H9 (cell line): ENCODE data around the gene SOD3. TPM values are rescaled to one million over a fixed set of nuclear protein-coding genes. Genes with fewer than 3 reads are reported as not detected.

Source experiments
- DNase-seq: peaks from one replicate; pipeline ENCODE4 v3.0.0-alpha.2; 2017
- H2AFZ ChIP-seq: one replicate; pipeline ENCODE4 v1.6.1; 2013; ENCODE audit warnings: mild to moderate bottlenecking, low read length, control low read depth, moderate library complexity
- H2AK5ac ChIP-seq: 2 replicates; pipeline ENCODE4 v1.6.1; 2013; ENCODE audit warnings: low read length, control low read depth, mixed read lengths; ENCODE audit not compliant: insufficient read length
- H2BK120ac ChIP-seq: one replicate; pipeline ENCODE4 v1.6.1; 2013; ENCODE audit warnings: low read depth, mild to moderate bottlenecking, low read length, control low read depth, inconsistent platforms; ENCODE audit not compliant: poor library complexity, severe bottlenecking
- H2BK12ac ChIP-seq: 2 replicates; pipeline ENCODE4 v1.6.1; 2013; ENCODE audit warnings: low read length, control low read depth, mixed read lengths, low read depth; ENCODE audit not compliant: insufficient read length
- H2BK15ac ChIP-seq: 2 replicates; pipeline ENCODE4 v1.6.1; 2013; ENCODE audit warnings: low read depth, low read length, control low read depth
- H2BK20ac ChIP-seq: one replicate; pipeline ENCODE4 v1.6.1; 2013; ENCODE audit warnings: low read depth, mild to moderate bottlenecking, low read length, control low read depth, inconsistent platforms; ENCODE audit not compliant: poor library complexity, severe bottlenecking
- H2BK5ac ChIP-seq: 2 replicates; pipeline ENCODE4 v1.6.1; 2013; ENCODE audit warnings: low read length, control low read depth, mixed read lengths; ENCODE audit not compliant: insufficient read length
- H3K14ac ChIP-seq: 2 replicates; pipeline ENCODE4 v1.6.1; 2013; ENCODE audit warnings: low read length, control low read depth; ENCODE audit not compliant: insufficient read depth
- H3K18ac ChIP-seq: 2 replicates; pipeline ENCODE4 v1.6.1; 2013; ENCODE audit warnings: low read depth, mild to moderate bottlenecking, mixed read lengths, low read length, control low read depth; ENCODE audit not compliant: insufficient read length
- H3K23ac ChIP-seq: 2 replicates; pipeline ENCODE4 v1.6.1; 2013; ENCODE audit warnings: low read length, control low read depth, mixed read lengths, low read depth; ENCODE audit not compliant: insufficient read length
- H3K23me2 ChIP-seq: 2 replicates; pipeline ENCODE4 v1.6.1; 2013; ENCODE audit warnings: low read depth, mild to moderate bottlenecking, mixed read lengths, low read length, control low read depth; ENCODE audit not compliant: insufficient read length, poor library complexity, severe bottlenecking
- H3K27ac ChIP-seq: 2 replicates; pipeline ENCODE4 v1.5.1; 2013; ENCODE audit warnings: low read length, control low read depth, mixed read lengths, low read depth; ENCODE audit not compliant: insufficient read length
- H3K27me3 ChIP-seq: 2 replicates; pipeline ENCODE4 v1.6.1; 2013; ENCODE audit warnings: low read length, control low read depth, inconsistent platforms; ENCODE audit not compliant: insufficient read depth
- H3K4ac ChIP-seq: 2 replicates; pipeline ENCODE4 v1.6.1; 2013; ENCODE audit warnings: low read depth, mild to moderate bottlenecking, control low read depth, inconsistent platforms, low read length, moderate library complexity
- H3K4me1 ChIP-seq: 2 replicates; pipeline ENCODE4 v1.6.1; 2013; ENCODE audit warnings: low read length, control low read depth, inconsistent platforms; ENCODE audit not compliant: insufficient read depth
- H3K4me2 ChIP-seq: 2 replicates; pipeline ENCODE4 v1.6.1; 2013; ENCODE audit warnings: low read length, control low read depth, mixed read lengths; ENCODE audit not compliant: insufficient read length, insufficient read depth
- H3K56ac ChIP-seq: 2 replicates; pipeline ENCODE4 v1.6.1; 2013; ENCODE audit warnings: low read depth, mild to moderate bottlenecking, mixed read lengths, low read length, control low read depth; ENCODE audit not compliant: insufficient read length
- H3K79me1 ChIP-seq: 2 replicates; pipeline ENCODE4 v1.6.1; 2013; ENCODE audit warnings: low read depth, mild to moderate bottlenecking, moderate library complexity, low read length, control low read depth, inconsistent platforms; ENCODE audit not compliant: insufficient read depth, poor library complexity, severe bottlenecking
- H3K79me2 ChIP-seq: 2 replicates; pipeline ENCODE4 v1.6.1; 2013; ENCODE audit warnings: low read length, control low read depth, inconsistent platforms; ENCODE audit not compliant: insufficient read depth
- H3K9ac ChIP-seq: 2 replicates; pipeline ENCODE4 v1.6.1; 2013; ENCODE audit warnings: low read length, control low read depth, mixed read lengths; ENCODE audit not compliant: insufficient read length; ENCODE audit errors: extremely low read depth
- H3K9me3 ChIP-seq: one replicate; pipeline ENCODE4 v1.6.1; 2013; ENCODE audit warnings: low read depth, low read length, inconsistent platforms; ENCODE audit not compliant: control insufficient read depth
- H3T11ph ChIP-seq: one replicate; pipeline ENCODE4 v1.6.1; 2013; ENCODE audit warnings: mild to moderate bottlenecking, low read length, control low read depth, inconsistent platforms
- H4K20me1 ChIP-seq: one replicate; pipeline ENCODE4 v1.6.1; 2013; ENCODE audit not compliant: control insufficient read depth, insufficient read length, insufficient read depth
- H4K5ac ChIP-seq: 2 replicates; pipeline ENCODE4 v1.6.1; 2013; ENCODE audit warnings: low read depth, mild to moderate bottlenecking, mixed read lengths, low read length, control low read depth; ENCODE audit not compliant: insufficient read length
- H4K8ac ChIP-seq: replicated peaks from 2 replicates; pipeline ENCODE4 v1.6.1; 2013; ENCODE audit warnings: low read length, control low read depth, mixed read lengths, low read depth; ENCODE audit not compliant: insufficient read length
- H4K91ac ChIP-seq: 2 replicates; pipeline ENCODE4 v1.6.1; 2013; ENCODE audit warnings: low read depth, mild to moderate bottlenecking, moderate library complexity, mixed read lengths, low read length, control low read depth; ENCODE audit not compliant: insufficient read length
- H3K27ac Mint-ChIP-seq, 3 experiments: 2 replicates in 2 of 3; 3 replicates in 1 of 3; pipeline ENCODE4 v1.8.0; 2020 to 2021; ENCODE audit warnings: mixed read lengths in 3 of 3, mild to moderate bottlenecking in 1 of 3, moderate library complexity in 1 of 3
- H3K27me3 Mint-ChIP-seq: 2 replicates; pipeline ENCODE4 v1.8.0; 2021; ENCODE audit warnings: low read depth, mild to moderate bottlenecking, moderate library complexity, mixed read lengths
- H3K36me3 Mint-ChIP-seq, 3 experiments: 2 replicates in 2 of 3; 3 replicates in 1 of 3; pipeline ENCODE4 v1.8.0; 2020 to 2021; ENCODE audit warnings: low read depth in 3 of 3, mixed read lengths in 3 of 3; ENCODE audit not compliant: insufficient read depth in 1 of 3
- H3K4me1 Mint-ChIP-seq, 2 experiments: 2 replicates each; pipeline ENCODE4 v1.8.0; 2020; ENCODE audit warnings: mixed read lengths in 2 of 2
- H3K4me3 Mint-ChIP-seq, 2 experiments: 2 replicates in 1 of 2; 3 replicates in 1 of 2; pipeline ENCODE4 v1.8.0; 2020 to 2021; ENCODE audit warnings: mild to moderate bottlenecking in 2 of 2, mixed read lengths in 2 of 2, moderate library complexity in 1 of 2
- H3K9me3 Mint-ChIP-seq, 2 experiments: 2 replicates in 1 of 2; 3 replicates in 1 of 2; pipeline ENCODE4 v1.8.0; 2020; ENCODE audit warnings: mild to moderate bottlenecking in 2 of 2, mixed read lengths in 2 of 2, moderate library complexity in 1 of 2
- CTCF ChIP-seq: fragments of 200-600 bp; sonication (generic); conservative IDR thresholded peaks from 3 replicates; pipeline ENCODE4 v1.8.0; 2021; ENCODE audit warnings: antibody characterized with exemption, mild to moderate bottlenecking
- WGBS: extraction: QIAGEN DNeasy Blood & Tissue Kit; methylation state at CpG from one replicate; pipeline ENCODE4 v1.1.7; 2013; ENCODE audit warnings: missing lambda C conversion rate, low lambda C conversion rate, mixed read lengths; ENCODE audit not compliant: insufficient read length; ENCODE audit errors: extremely low coverage; 5-methylcytosine and 5-hydroxymethylcytosine counted together
- total RNA-seq: library from RNA; stranded (reverse); gene quantifications from 2 replicates; pipeline ENCODE4 v1.2.1, GENCODE V29; 2021

SOD3 gene
- total RNA-seq, 1 experiment from 2014 or later, result 3.3 TPM

DNA sequence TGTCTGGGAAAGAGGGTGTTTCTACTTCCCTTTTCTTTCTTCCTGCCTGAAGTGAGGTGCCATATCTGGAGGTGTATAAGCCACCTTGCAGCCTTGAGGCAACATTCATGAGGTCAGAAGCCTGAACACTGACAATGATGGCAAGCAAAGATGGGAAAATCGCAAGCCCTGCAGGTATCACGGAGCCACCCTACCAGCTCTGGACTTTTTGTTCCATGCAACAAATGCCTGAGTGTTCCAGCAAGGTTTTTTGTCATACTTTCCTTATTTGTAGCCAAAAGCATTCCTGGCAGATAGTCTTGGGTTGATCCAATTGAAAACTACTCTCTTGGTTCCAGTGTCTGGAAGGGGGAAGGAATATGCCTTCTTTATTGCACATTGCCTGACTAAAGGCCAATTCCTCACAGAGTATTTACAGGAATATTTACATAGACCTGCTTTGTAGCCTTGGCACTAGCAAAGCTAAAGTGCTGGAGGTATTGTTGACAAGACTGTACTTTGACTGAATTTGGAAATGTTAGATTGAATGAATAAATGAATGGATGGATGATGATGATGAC is 14.4 kb upstream of the SOD3 start:
- no peak overlapping the region for H2BK5ac ChIP-seq
- no peak for TF ChIP-seq CTCF
- H2AK5ac ChIP-seq, result no peak overlapping the region
- no peak overlapping the region for H3K18ac ChIP-seq
- no peak overlapping the region for H3K4ac ChIP-seq
- H2BK20ac ChIP-seq, result no peak overlapping the region
- H3K79me1 ChIP-seq, result no peaks in the 10 kb centered on the region
- H3K23ac ChIP-seq, result no peak overlapping the region
- H4K91ac ChIP-seq, result no peak overlapping the region
- no peaks in the 10 kb centered on the region for H4K20me1 ChIP-seq
- no peak overlapping the region for H3K56ac ChIP-seq
- H3K4me2 ChIP-seq, result no peak overlapping the region
- WGBS, result no CpG with 5 or more reads among the region's 2 CpGs
- Mint-ChIP-seq H3K4me1 (peaks cover 12 to 19% of the 10 kb centered on the region in 2 experiments), H3K9me3 (peaks cover 4% of the 10 kb centered on the region in 2 experiments; a peak in 4 of 5 replicates), H3K36me3 (peaks cover 0 to 5% (median 3%) of the 10 kb centered on the region in 3 experiments; a peak in 5 of 7 replicates), H3K27ac (no peak overlapping the region), H3K27me3 (no peaks in the 10 kb centered on the region; the same call in 1 of the 2 replicates), H3K4me3 (no peak overlapping the region; a peak in 1 of 5 replicates)
- H3K4me1 ChIP-seq, result no peaks in the 10 kb centered on the region
- no peak overlapping the region for H3K14ac ChIP-seq
- H4K8ac ChIP-seq, result no peak overlapping the region
- no peaks in the 10 kb centered on the region for H3K23me2 ChIP-seq
- no peak for DNase-seq
- no peak overlapping the region for H3K9ac ChIP-seq
- H2BK15ac ChIP-seq, result no peak overlapping the region
- H2BK120ac ChIP-seq, result no peak overlapping the region
- no peaks in the 10 kb centered on the region for H3K27me3 ChIP-seq
- H3T11ph ChIP-seq, result no peak overlapping the region
- H4K5ac ChIP-seq, result no peak overlapping the region
- H2AFZ ChIP-seq, result no peak overlapping the region
- no peak overlapping the region for H3K27ac ChIP-seq
- H3K79me2 ChIP-seq, result no peaks in the 10 kb centered on the region
- H3K9me3 ChIP-seq, result no peaks in the 10 kb centered on the region
- H2BK12ac ChIP-seq, result no peak overlapping the region
